Upper lobe of right lung (tissue), 1 donor: ENCODE measurements around the gene CCDC185. TPM values are rescaled to one million over a fixed set of nuclear protein-coding genes. Genes with fewer than 3 reads are reported as not detected.

Experiments used
- ATAC-seq: fragments of 200-7000 bp; cut with Tn5 transposase; one replicate; pipeline ENCODE4 v1.9.1; 2020; ENCODE audit warnings: mild to moderate bottlenecking, moderate library complexity
- DNase-seq: peaks from one replicate; pipeline ENCODE4 v3.0.0-alpha.2; 2020
- H3K27ac ChIP-seq: fragments of 200-600 bp; one replicate; pipeline ENCODE4 v1.8.0; 2022
- H3K27me3 ChIP-seq: fragments of 200-600 bp; one replicate; pipeline ENCODE4 v1.8.0; 2022; ENCODE audit warnings: mild to moderate bottlenecking
- H3K36me3 ChIP-seq: fragments of 200-600 bp; one replicate; pipeline ENCODE4 v1.8.0; 2022
- H3K4me1 ChIP-seq: fragments of 200-600 bp; one replicate; pipeline ENCODE4 v1.8.0; 2022
- H3K4me3 ChIP-seq: fragments of 200-600 bp; one replicate; pipeline ENCODE4 v1.8.0; 2022; ENCODE audit warnings: mild to moderate bottlenecking
- H3K9me3 ChIP-seq: fragments of 200-600 bp; one replicate; pipeline ENCODE4 v1.8.0; 2022
- CTCF ChIP-seq: fragments of 200-600 bp; IDR thresholded peaks from one replicate; pipeline ENCODE4 v1.8.0; 2022; ENCODE audit warnings: antibody characterized with exemption
- intact Hi-C: fragments of 100-400 bp; cut with DNase I; formaldehyde crosslinking; loops from one replicate; pipeline ENCODE4 v1.11.0; 2022
- total RNA-seq: library from RNA; stranded (reverse); fragmentation: NEBNext Ultra II Directional; extraction: Animal tissue kit (Norgen Biotek cat#: 25700); gene quantifications from one replicate; pipeline ENCODE4 v1.2.1, GENCODE V29; 2021
- donor health status: DM: no; HTN: yes; CAD: no; lungs with severe emphysema.

CCDC185 gene
- total RNA-seq, 1 donor from 2014 or later: not detected

- no peak for ATAC-seq
- intact Hi-C loops: no loop called here
- DNase-seq: no peak
- Histone ChIP-seq H3K27me3 (no peaks in the 10 kb centered on the region), H3K4me3 (no peak overlapping the region), H3K36me3 (no peaks in the 10 kb centered on the region), H3K9me3 (no peaks in the 10 kb centered on the region), H3K27ac (no peak overlapping the region), H3K4me1 (no peaks in the 10 kb centered on the region)
- no peak for TF ChIP-seq CTCF
These were observed 33.7 kb downstream of the CCDC185 start for GRCh38 chr1:223426936-223427335.

- ATAC-seq (no peak), DNase-seq (no peak)
- Histone ChIP-seq H3K36me3 (no peaks in the 10 kb centered on the region), H3K4me3 (no peak overlapping the region), H3K9me3 (no peaks in the 10 kb centered on the region), H3K4me1 (no peaks in the 10 kb centered on the region), H3K27ac (no peak overlapping the region), H3K27me3 (no peaks in the 10 kb centered on the region)
- intact Hi-C loops: no loop called here
- no peak for TF ChIP-seq CTCF
These were observed 36.1 kb downstream of the CCDC185 start for GRCh38 chr1:223429313-223429731.

GRCh38 chr1:223429821-223430220 lies 36.6 kb downstream of the CCDC185 start:
- Histone ChIP-seq H3K27me3 (no peaks in the 10 kb centered on the region), H3K27ac (no peak overlapping the region)
- intact Hi-C loops: no loop called here

GRCh38 chr1:223430236-223430635 lies 37.0 kb downstream of the CCDC185 start:
- TF ChIP-seq CTCF: no peak
- Histone ChIP-seq H3K4me3 (no peak overlapping the region), H3K27ac (no peak overlapping the region), H3K27me3 (no peaks in the 10 kb centered on the region), H3K4me1 (no peaks in the 10 kb centered on the region), H3K36me3 (no peaks in the 10 kb centered on the region), H3K9me3 (no peaks in the 10 kb centered on the region)
- ATAC-seq (no peak), DNase-seq (no peak)
- intact Hi-C loops: no loop called here

More at GRCh38 chr1:223429821-223430220, 36.6 kb downstream of the CCDC185 start:
- Histone ChIP-seq H3K9me3 (no peaks in the 10 kb centered on the region), H3K4me1 (no peaks in the 10 kb centered on the region), H3K4me3 (no peak overlapping the region), H3K36me3 (no peaks in the 10 kb centered on the region)
- ATAC-seq: no peak
- no peak for TF ChIP-seq CTCF
- no peak for DNase-seq

GRCh38 chr1:223437151-223437550 lies 43.9 kb downstream of the CCDC185 start:
- H3K4me1 ChIP-seq: no peaks in the 10 kb centered on the region
- no peak overlapping the region for H3K4me3 ChIP-seq
- no peak for TF ChIP-seq CTCF
- no peak overlapping the region for H3K27ac ChIP-seq
- DNase-seq (no peak), ATAC-seq (no peak)
- H3K36me3 ChIP-seq: no peaks in the 10 kb centered on the region
- H3K9me3 ChIP-seq: no peaks in the 10 kb centered on the region
- intact Hi-C loops: no loop called here
- H3K27me3 ChIP-seq: no peaks in the 10 kb centered on the region

GRCh38 chr1:223443397-223443796 lies 50.2 kb downstream of the CCDC185 start:
- no peak for DNase-seq
- H3K4me3 ChIP-seq: no peak overlapping the region
- no peak for TF ChIP-seq CTCF
- no peaks in the 10 kb centered on the region for H3K36me3 ChIP-seq
- intact Hi-C loops: no loop called here
- ATAC-seq: no peak
- no peaks in the 10 kb centered on the region for H3K9me3 ChIP-seq
- H3K27ac ChIP-seq: no peak overlapping the region
- no peaks in the 10 kb centered on the region for H3K4me1 ChIP-seq
- no peaks in the 10 kb centered on the region for H3K27me3 ChIP-seq
